GM18951 (cell line): Measurements from ENCODE around the gene GALNT9.

Source experiments
- POLR2A ChIP-seq: IDR thresholded peaks from 4 replicates; pipeline ENCODE4 v1.6.1; 2011; ENCODE audit warnings: mild to moderate bottlenecking; ENCODE audit not compliant: insufficient read length, insufficient read depth; ENCODE audit errors: extremely low read depth
- in situ Hi-C: fragments of 300-500 bp; cut with MboI; formaldehyde crosslinking; loops from one replicate; pipeline ENCODE4 v1.12.0; 2022; ENCODE audit warnings: low sequenced_read_pairs, mixed read lengths, inconsistent platforms; ENCODE audit not compliant: unreplicated experiment

GALNT9 gene

DNA sequence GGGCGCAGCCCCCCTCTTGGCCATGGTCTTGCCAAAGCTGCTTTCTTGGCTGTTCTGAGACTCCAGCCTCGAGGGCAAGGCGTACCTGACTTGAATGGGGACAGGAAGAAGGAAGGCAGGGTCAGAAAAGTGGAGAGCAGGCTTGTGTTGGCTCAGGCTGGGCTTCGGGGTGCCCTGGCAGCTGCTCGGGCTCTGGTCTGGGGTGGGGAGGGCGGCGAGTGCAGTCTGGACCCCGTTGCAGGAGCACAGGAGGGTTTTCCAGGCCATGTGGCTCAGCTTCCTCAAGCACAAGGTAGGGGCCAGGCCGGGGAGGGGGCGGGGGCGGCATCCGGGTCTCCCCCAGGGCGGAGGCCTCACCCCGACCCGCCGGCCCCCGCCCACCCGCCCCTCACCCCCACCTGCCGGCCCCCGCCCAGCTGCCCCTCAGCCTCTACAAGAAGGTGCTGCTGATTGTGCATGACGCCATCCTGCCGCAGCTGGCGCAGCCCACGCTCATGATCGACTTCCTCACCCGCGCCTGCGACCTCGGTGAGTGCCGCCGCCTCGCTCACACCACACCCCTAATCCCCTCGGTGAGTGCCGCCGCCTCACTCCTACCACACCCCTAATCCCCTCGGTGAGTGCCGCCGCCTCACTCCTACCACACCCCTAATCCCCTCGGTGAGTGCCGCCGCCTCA lies 180.9 kb downstream of the GALNT9 start:
- no peak for TF ChIP-seq POLR2A
- in situ Hi-C loops: no loop called here

DNA sequence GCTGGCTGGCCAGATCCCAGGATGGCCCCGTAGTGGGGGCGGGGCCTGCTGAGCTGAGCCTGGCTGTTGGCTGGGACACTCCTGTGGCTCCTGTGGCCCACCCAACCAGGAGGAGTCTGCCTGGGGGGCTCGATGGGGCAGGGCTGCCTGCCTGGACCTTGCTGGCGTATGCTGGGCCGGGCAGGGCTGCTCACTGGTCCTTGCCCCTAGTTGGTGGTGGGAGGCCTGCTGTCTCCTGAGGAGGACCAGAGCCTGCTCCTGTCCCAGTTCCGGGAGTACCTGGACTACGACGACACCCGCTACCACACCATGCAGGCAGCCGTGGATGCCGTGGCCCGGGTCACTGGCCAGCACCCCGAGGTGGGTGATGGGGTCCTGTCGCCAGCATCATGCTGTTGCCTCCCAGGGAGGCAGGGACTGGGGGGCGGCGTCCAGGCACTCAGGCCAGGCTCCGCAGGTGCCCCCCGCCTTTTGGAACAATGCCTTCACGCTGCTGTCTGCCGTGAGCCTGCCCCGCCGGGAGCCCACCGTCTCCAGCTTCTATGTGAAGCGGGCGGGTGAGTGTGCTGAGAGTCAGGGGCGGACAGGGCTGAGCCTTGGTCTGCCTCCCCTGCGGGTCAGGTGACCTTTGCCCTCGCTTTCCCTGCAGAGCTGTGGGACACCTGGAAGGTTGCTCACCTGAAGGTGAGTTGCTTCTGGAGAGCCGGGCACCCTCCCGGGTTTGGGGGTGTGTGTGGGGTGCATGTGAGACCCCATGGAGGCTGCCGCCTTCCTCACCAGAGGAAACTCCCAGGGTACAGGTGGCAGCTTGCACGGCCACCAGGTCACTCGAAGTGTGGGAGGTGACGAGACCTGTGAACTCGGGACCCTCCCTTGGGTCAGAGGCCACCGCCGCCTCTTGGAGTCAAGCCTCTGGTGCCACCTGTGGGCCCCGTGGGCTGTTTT lies 181.7 kb downstream of the GALNT9 start:
- TF ChIP-seq POLR2A: no peak
- in situ Hi-C loops: no loop called here

DNA sequence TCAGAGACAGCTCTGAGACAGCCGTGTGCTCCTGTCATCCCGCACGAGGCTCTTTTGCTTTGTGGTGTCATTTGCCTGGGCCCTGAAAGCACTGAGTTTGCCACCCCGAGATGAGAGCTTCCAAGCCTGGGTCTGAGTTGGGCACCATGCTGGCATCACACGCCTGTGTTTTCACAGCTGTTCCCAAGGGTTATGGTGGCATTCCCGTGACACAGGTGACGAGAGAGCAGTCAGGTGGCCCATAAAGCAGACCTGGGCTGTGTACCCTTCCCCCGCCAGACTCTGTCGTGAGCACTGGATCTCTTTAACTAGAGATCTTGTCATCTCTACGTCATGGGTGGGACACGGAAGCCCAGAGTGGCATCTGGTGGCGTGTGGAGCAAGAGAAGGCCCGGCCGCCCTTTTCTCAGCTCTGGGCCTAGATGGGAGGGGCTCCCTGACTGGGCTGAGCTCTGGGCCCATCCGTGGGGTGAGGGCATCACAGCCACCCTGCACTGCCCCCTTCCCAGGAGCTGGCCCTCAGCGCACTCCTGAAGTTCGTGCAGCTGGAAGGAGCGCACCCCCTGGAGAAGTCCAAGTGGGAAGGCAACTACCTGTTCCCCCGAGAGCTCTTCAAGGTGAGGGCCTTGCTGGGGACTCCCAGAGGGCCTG lies 182.5 kb downstream of the GALNT9 start:
- no peak for TF ChIP-seq POLR2A
- in situ Hi-C loops: no loop called here
